Smooth muscle cell (in vitro differentiated cells): Measurements from ENCODE around the gene TUFM. TPM values are rescaled to one million over a fixed set of nuclear protein-coding genes. Genes with fewer than 3 reads are reported as not detected.
"Not testable (repeated sequence)": the region's sequence is repeated elsewhere in the genome, so short reads cannot be mapped to it uniquely, and the experiment has no call there.

Source experiments
- DNase-seq: peaks from one replicate; lab custom pipeline; 2025; ENCODE audit not compliant: unreplicated experiment; lab: John Stamatoyannopoulos, UW
- H2AFZ ChIP-seq: fragments of 200-600 bp; sonication (generic); 2 replicates; pipeline ENCODE4 v1.6.0; 2016; ENCODE audit warnings: antibody characterized with exemption, low read depth, mild to moderate bottlenecking
- H3F3A ChIP-seq: fragments of 200-600 bp; sonication (generic); 2 replicates; pipeline ENCODE4 v1.6.0; 2017; ENCODE audit warnings: antibody characterized with exemption, low read depth
- H3K27ac ChIP-seq: fragments of 200-600 bp; sonication (generic); 2 replicates; pipeline ENCODE4 v1.5.1; 2016; ENCODE audit warnings: low read depth, mild to moderate bottlenecking
- H3K27me3 ChIP-seq: fragments of 200-600 bp; sonication (generic); 2 replicates; pipeline ENCODE4 v1.6.1; 2016; ENCODE audit warnings: low read depth, mild to moderate bottlenecking
- H3K36me3 ChIP-seq: fragments of 200-600 bp; sonication (generic); 2 replicates; pipeline ENCODE4 v1.5.1; 2016; ENCODE audit warnings: low read depth
- H3K4me1 ChIP-seq: fragments of 200-600 bp; sonication (generic); 2 replicates; pipeline ENCODE4 v1.5.1; 2016; ENCODE audit warnings: low read depth
- H3K4me2 ChIP-seq: fragments of 200-600 bp; sonication (generic); 2 replicates; pipeline ENCODE4 v1.6.0; 2016; ENCODE audit warnings: mild to moderate bottlenecking
- H3K4me3 ChIP-seq: fragments of 200-600 bp; sonication (generic); 2 replicates; pipeline ENCODE4 v1.5.1; 2016; ENCODE audit warnings: mild to moderate bottlenecking
- H3K79me2 ChIP-seq: fragments of 200-600 bp; sonication (generic); 2 replicates; pipeline ENCODE4 v1.6.0; 2016; ENCODE audit warnings: low read depth, mild to moderate bottlenecking
- H3K9ac ChIP-seq: fragments of 200-600 bp; sonication (generic); 2 replicates; pipeline ENCODE4 v1.6.0; 2016; ENCODE audit warnings: low read depth
- H3K9me3 ChIP-seq: fragments of 200-600 bp; sonication (generic); replicated peaks from 2 replicates; pipeline ENCODE4 v1.5.1; 2016; ENCODE audit warnings: low read depth
- H4K20me1 ChIP-seq: fragments of 200-600 bp; sonication (generic); 2 replicates; pipeline ENCODE4 v1.6.0; 2016; ENCODE audit warnings: low read depth
- WGBS: methylation state at CpG from one replicate; pipeline ENCODE4 v1.1.7; 2016; ENCODE audit warnings: low lambda C conversion rate; 5-methylcytosine and 5-hydroxymethylcytosine counted together
- polyA plus RNA-seq: library from polyadenylated mRNA; unstranded; fragments of >200 nt; fragmentation: Nextera tagmentation; extraction: Ambion mirVana; gene quantifications from 2 replicates; pipeline ENCODE4 v1.2.1, GENCODE V29; 2016
- total RNA-seq: library from RNA; depleted of rRNA; stranded (reverse); fragments of >200 nt; gene quantifications from 2 replicates; pipeline ENCODE4 v1.2.3, GENCODE V29; 2014
- TF ChIP-seq, protein P1 (sequence below): fragments of 200-600 bp; sonication (generic); IDR thresholded peaks from 2 replicates; pipeline ENCODE4 v1.5.1; 2017; ENCODE audit warnings: borderline replicate concordance, mild to moderate bottlenecking, antibody characterized with exemption; ENCODE audit not compliant: insufficient read depth, poor library complexity, severe bottlenecking

TUFM gene
- total and polyA plus RNA-seq, 2 experiments from 2014 or later: 76.1 to 191 TPM

DNA sequence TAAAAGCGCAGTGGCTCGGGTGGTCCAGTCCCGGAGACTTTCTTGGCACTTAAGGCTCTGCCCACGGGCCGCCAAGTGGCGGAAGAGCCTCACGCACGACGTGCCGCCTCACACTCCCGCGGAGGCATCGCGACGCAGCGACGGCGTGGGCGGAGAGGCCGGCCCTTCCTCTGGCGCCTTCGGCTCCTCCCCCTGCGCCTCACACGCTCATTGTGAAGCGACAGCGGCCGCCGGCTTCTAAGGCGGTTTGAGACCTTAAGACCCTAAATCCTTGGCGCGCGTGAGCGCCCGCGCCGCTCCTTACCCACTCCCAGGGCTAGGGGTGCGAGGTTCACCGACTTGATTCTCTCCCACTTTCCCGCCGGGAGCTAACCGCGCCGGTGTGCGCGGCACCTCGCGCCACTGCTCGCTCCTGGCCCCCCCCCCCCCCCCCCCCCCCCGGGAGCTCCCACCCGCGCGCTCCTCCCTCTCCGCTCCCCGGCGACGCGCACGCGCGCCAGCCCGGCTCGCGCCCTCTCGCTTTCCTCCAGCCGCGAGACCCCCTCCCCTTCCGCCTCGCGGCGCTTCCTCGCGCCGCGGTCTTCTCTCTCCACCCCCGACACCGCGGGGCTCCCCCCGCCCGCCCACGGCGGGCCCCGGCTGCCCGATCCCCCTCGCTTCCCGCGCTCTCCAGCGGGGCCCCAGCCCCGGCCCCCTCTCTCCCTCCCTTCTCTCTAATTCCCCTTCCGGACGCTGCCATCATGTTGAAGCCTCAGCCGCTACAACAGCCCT lies 23.4 kb downstream of the TUFM start, which contains the start of gene ATXN2L:
TSS of gene ATXN2L (plus strand) at position 480 of the 771 bp plus-strand sequence. CDS start at position 741, 261 bp downstream.
- Histone ChIP-seq H3K4me3 (peak within 1 kb of the TSS; percentile 100), H2AFZ (peak within 1 kb of the TSS; percentile 93), H3K9ac (peak within 1 kb of the TSS; percentile 93), H3K36me3 (peaks cover 8% of the 10 kb centered on the region), H3K9me3 (no peaks in the 10 kb centered on the region), H3K4me1 (peaks cover 20% of the 10 kb centered on the region), H3K79me2 (peaks cover 55% of the 10 kb centered on the region), H3K27me3 (no peaks in the 10 kb centered on the region), H3K4me2 (peak within 1 kb of the TSS; percentile 91), H4K20me1 (peaks cover 33% of the 10 kb centered on the region), H3K27ac (peak within 1 kb of the TSS; percentile 91), H3F3A (peaks cover 9% of the 10 kb centered on the region)
- TF ChIP-seq, protein P1, sequence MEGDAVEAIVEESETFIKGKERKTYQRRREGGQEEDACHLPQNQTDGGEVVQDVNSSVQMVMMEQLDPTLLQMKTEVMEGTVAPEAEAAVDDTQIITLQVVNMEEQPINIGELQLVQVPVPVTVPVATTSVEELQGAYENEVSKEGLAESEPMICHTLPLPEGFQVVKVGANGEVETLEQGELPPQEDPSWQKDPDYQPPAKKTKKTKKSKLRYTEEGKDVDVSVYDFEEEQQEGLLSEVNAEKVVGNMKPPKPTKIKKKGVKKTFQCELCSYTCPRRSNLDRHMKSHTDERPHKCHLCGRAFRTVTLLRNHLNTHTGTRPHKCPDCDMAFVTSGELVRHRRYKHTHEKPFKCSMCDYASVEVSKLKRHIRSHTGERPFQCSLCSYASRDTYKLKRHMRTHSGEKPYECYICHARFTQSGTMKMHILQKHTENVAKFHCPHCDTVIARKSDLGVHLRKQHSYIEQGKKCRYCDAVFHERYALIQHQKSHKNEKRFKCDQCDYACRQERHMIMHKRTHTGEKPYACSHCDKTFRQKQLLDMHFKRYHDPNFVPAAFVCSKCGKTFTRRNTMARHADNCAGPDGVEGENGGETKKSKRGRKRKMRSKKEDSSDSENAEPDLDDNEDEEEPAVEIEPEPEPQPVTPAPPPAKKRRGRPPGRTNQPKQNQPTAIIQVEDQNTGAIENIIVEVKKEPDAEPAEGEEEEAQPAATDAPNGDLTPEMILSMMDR: no peak
- under 1% methylated on average over 42 of the region's 91 CpGs for WGBS
- peak; percentile 95 for DNase-seq

DNA sequence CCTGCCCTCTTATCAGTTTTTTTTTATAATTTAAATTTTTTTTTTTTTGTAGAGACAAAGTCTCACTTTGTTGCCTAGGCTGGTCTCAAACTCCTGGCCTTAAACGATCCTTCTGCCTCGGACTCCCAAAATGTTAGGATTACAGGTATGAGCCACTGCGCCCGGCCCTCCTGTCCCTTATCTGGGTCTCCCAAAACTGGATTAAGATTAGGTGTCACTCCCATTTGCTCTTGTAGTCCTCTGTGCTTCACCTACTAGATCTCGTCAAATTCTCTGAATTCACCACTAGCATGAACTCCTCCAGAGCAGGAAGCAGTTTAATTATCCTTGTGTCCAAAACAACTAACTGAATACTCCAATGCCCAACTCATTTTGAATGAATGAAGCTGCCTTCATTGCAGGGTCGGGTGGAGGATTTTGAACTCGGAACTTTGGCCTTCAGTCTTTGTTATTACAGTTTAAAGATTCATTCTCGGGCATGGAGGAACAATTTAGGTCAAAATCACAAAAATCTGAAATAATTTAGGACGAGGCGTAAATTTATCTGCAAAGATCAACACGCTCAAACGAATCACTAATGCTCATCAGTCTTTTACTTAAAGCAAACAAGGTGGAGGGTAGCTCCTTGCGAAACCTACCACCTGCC lies 24.2 kb downstream of the TUFM start:
- H3K9ac ChIP-seq: peak overlapping the region; percentile 93
- H3K79me2 ChIP-seq: peaks cover 48% of the 10 kb centered on the region
- peak overlapping the region; percentile 100 for H3K4me3 ChIP-seq
- H3K27ac ChIP-seq: peak overlapping the region; percentile 91
- DNase-seq: no peak
- peaks cover 8% of the 10 kb centered on the region for H3K36me3 ChIP-seq
- H3K9me3 ChIP-seq: no peaks in the 10 kb centered on the region
- H3F3A ChIP-seq: peaks cover 5% of the 10 kb centered on the region
- peak overlapping the region; percentile 91 for H3K4me2 ChIP-seq
- TF ChIP-seq, protein P1: no peak
- no peaks in the 10 kb centered on the region for H3K27me3 ChIP-seq
- H3K4me1 ChIP-seq: peaks cover 20% of the 10 kb centered on the region
- 39% methylated on average over 13 of the region's 13 CpGs for WGBS
- peak overlapping the region; percentile 93 for H2AFZ ChIP-seq
- H4K20me1 ChIP-seq: peaks cover 26% of the 10 kb centered on the region

DNA sequence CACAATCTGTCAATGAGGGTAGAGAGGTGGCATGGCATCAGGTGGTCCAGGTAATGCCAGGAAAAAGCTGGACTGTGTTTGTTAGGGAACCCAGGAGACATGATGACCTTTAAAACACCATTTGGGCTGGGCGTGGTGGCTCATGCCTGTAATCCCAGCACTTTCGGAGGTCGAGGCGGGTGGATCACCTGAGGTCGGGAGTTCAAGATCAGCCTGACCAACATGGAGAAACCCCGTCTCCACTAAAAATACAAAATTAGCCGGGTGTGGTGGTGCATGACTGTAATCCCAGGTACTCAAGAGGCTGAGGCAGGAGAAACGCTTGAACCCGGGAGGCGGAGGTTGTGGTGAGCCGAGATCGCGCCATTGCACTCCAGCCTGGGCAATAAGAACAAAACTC lies 25.6 kb downstream of the TUFM start:
- 99% methylated on average over 13 of the region's 13 CpGs for WGBS
- not testable (repeated sequence) for H3K4me2 ChIP-seq, H3K4me3 ChIP-seq, H3K9ac ChIP-seq, H3K27ac ChIP-seq, H3K27me3 ChIP-seq, H3K36me3 ChIP-seq, H2AFZ ChIP-seq, H3F3A ChIP-seq, H3K9me3 ChIP-seq, DNase-seq
- peaks cover 33% of the 10 kb centered on the region for H3K79me2 ChIP-seq
- H3K4me1 ChIP-seq: peaks cover 18% of the 10 kb centered on the region
- peaks cover 12% of the 10 kb centered on the region for H4K20me1 ChIP-seq

DNA sequence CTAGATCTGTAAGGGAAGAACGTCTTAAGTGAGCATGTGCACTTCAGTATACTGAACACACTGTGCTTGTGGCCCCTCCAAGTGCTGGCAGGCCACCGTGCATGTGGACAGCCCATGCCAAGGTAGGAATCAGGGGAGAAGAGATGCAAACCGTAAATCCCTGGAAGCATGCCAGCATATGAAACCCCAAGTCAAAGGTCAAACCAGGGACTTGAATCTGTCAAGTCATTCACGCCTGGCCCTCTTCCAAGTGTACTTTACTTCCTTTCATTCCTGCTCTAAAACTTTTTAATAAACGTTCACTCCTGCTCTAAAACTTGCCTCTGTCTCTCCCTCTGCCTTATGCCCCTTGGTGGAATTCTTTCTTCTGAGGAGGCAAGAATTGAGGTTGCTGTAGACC lies 26.1 kb downstream of the TUFM start:
- Histone ChIP-seq H2AFZ (no peak overlapping the region), H3K4me3 (no peak overlapping the region), H3K79me2 (peaks cover 28% of the 10 kb centered on the region), H3K4me2 (no peak overlapping the region), H3K9ac (no peak overlapping the region), H3F3A (peaks cover 5% of the 10 kb centered on the region), H3K9me3 (no peaks in the 10 kb centered on the region), H3K27me3 (no peaks in the 10 kb centered on the region), H3K4me1 (peaks cover 14% of the 10 kb centered on the region), H3K27ac (no peak overlapping the region), H3K36me3 (no peaks in the 10 kb centered on the region), H4K20me1 (peaks cover 7% of the 10 kb centered on the region)
- DNase-seq: no peak
- TF ChIP-seq, protein P1: no peak
- 97% methylated on average over 5 of the region's 5 CpGs for WGBS

DNA sequence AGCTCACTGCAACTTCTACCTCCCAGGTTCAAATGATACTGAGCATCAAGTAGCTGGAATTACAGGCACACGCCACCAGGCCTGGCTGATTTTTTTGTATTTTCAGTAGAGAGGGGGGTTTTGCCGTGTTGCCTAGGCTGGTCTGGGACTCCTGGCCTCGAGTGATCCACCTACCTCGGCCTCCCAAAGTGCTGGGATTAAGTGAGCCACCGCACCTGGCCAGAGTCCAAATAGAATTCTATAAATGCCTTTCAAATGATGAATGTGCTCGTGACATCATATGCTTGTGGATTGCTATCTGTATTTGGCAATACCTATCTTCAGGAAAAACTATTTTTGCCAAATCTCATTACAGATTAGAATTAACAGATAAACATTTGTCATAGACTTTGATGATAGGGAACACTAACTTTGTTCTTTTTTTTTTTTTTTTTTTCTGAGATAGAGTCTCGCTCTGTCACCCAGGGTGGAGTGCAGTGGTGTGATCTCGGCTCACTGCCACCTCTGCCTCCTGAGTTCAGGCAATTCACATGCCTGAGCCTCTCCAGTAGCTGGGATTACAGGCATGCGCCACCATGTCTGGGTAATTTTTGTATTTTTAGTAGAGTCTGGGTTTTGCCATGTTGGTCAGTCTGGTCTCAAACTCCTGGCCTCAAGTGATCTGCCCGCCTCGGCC lies 38.6 kb downstream of the TUFM start:
- no CpG with 5 or more reads among the region's 11 CpGs for WGBS

More for the DNA sequence above, 38.6 kb downstream of the TUFM start:
- not testable (repeated sequence) for H3K79me2 ChIP-seq, H3K27ac ChIP-seq, DNase-seq, H2AFZ ChIP-seq, H3F3A ChIP-seq, H3K9ac ChIP-seq, H3K9me3 ChIP-seq, H4K20me1 ChIP-seq, H3K4me1 ChIP-seq, H3K4me2 ChIP-seq, H3K27me3 ChIP-seq, H3K4me3 ChIP-seq, H3K36me3 ChIP-seq
